COLO668 (cell line): ENCODE results near the gene CAMTA1.

Experiments
- DNase-seq: peaks from one replicate; lab custom pipeline; 2025; ENCODE audit not compliant: unreplicated experiment; lab: John Stamatoyannopoulos, UW

The CAMTA1 gene

DNA sequence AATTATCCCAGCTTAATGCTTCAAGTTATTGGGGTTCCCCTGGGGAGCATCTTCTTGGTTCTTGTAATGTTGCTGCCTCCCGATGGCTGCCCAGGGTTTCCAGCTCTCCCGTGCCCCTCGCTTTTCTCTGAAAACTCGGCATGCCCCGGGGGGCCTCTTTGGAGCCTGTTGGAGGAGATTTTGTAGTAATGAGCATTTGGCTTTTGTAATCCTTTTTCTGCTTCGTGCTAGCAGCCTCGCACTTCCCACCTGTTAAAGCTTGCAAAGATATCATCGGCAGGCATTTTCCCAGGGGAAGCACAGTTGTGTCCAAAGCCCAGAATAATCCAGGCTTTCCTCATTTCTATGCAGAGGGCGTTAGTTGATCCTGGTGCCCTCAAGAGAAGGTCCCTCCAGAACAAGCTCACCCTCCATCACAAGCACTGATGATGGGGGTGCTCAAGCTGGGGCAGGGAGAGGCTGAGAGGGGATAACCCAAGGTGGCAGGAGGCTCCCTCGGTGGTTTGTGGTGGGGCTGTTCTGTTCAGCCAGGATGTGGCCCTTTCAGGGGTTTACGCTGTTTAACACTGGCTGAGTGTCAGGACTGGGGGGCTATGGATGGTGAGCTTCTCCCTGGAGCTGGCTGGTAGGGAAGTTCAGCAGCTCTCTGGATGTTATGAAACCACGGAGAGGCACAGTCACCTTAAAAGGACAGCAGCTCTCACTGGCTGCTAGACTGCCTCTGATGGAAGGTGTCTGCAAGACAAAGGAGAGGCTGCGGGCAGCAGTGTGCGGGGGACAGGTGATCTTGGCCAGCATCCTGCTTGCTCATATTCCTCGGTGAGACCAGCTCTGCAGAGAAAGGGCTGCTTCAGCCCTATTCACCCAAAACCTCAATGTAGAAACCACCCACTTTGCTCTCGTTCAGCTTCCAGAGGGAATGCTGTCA is 508.7 kb downstream of the CAMTA1 start:
- no peak for DNase-seq

DNA sequence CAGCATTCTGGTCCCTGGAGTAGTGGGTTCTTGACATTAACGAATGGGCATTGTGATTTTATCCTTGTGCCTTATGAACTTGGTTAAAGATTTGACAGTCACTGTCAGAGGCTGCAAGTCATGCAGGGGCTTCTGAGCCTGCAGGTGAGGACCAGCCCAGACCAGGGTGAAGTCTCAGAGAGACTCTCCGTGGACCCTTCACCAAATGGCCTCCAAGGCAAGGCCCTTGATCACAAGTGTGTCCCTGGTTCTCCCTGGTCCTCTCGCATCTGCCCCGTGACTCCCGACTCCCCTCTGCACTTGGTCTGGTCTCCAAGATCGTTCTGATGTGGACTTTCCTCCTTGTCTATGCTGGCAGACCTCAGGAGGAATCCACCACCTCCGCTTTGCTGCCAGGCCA is 509.4 kb downstream of the CAMTA1 start:
- DNase-seq: no peak

DNA sequence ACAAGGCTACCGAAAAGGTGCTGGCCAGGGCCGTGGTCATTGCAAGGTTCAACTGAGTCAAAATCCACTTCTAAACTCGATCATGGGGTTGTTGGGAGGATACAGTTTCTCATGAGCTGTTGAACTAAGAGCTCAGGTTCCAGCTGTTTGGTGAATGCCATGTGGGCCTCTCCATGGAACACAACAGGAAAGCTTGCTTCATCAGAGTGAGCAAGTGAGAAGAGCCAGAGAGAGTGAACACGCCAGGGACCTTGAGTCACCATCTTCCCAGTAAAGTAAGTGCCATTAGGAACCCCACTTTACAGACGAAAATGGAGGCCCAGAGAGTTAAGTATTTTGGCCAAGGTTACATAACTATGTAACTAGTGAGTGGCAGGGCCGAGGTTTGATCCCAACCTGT is 510.7 kb downstream of the CAMTA1 start:
- DNase-seq: no peak

DNA sequence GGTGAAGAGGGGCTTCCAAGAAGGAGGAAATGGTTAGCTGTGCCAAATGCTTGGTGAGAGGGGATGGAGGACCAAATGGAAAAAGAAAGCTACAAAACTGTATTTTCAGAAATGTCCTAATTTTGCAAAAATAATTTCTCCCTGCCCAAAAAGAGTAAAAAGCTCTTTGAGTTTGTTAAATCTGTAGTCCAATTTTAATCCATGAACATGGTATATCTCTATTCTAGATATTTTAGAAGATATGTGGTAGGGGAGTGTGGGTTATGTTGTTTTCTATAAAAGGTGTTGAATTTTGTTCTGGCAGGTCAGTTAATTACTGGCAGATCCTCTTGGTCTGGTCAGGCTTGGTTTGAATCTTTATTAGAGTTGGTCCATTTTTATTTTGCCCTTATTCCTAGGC is 511.7 kb downstream of the CAMTA1 start:
- DNase-seq: no peak

DNA sequence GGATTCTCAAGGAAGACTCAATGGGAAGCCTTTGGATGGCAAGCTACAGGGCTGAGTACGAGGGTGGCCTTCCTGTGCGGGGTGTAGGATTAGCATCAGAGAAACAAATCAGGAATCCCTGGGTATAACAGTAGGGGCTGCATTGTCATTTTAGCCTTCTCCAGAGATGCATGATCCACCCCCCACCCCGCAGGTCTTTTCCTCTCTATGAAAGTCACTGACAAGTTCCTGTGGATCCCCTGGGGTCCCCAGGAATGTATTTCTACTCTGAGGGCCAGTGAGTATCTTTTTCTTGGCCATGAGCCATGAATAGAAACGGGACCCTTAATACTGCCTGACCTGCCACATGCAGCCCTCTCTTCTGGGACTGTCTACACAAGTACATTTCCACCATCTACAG is 512.9 kb downstream of the CAMTA1 start:
- DNase-seq: no peak

DNA sequence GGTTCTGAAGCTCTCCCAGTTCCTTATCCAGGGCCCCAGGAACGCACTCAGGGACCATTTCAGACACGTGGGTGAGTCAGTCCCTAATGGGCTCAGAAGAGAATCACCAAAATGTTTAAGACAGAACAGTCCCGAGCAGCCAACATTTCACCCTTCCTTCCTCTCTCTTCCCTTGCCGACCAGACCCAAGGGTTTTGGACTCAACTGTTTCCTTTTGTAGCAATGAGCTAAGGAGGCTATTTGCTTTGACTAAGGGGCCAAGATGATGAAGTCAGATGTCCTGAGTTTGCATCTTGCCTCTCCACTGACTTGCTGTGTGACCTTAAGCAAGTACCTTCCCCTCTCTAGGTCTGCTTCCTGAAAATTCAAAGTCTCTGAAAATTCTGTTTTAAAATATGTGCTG is 513.5 kb downstream of the CAMTA1 start:
- no peak for DNase-seq

DNA sequence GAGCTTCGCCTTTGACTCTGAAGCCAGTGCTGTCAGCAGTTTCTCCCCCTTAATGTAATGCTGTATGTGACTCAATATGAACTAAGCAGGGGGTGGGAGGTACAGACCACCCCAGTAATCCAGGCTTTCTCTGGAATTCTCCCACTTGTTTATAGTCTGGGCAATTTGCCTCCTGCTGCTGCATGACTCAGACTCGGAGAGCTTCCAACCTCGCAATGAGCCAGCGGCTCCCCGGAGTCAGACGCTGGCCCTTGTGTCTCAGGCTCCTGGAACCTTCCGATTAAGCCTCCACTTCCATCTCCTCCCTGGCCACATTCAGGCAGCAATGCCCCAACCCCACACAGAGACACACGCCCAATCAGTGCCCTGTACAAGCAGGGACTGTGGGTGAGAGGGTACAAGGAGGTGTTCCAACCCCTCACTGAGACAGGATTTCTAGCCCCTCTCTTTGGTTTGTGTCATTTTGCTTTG is 514.1 kb downstream of the CAMTA1 start:
- DNase-seq: no peak

DNA sequence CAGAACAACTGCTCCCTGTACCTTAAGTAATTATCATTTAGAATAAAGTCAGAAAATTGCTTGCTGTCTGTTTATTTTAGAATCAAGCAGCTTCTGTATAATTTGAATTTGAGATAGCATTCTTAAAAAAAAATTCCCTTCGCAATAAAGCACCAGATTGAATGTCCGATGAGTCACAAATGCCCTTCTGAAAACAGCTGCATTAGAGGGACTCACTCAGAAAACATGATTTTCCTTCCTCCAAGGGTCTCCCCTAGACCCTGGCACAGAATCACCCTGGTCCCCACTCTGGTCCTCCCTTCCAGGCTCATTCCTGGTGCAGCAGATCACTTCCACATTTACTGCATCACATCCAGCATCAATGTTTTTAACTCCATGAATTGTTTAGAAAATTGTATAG is 514.7 kb downstream of the CAMTA1 start:
- no peak for DNase-seq

DNA sequence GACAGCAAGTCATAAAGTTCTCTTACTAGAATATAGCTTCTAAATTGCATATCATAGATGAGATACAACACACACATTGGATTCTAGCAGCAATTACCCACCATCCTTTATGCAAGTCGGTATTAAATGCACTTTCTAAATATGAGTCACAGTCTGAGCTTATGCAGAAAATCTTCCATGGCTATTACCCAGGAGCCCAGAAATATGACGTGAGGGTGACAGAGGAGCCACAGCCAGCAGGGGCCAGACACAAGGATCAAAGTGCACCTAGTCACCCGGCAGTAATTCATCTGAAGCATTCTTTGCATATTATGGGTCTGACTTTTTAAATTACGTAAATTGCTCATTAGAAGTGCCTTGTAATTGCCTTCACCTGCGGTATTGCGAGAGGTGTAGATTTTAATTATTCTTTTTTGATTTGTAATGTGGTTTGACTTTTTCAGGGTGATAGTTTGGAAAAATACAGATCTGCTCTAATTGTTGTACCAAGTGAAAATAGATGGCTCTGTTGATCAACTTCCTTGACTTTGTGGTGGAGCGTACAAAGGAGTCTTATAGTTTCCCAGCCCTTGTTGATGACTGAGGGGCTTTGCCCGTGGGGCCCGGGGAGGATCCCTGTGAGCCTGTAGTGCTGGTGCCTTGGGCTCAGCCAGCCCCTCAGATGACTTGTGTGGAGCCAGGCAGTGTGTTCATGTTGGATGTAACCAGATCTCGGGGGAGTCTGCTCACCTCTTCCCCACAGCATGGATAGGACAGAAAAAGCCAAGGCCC is 515.8 kb downstream of the CAMTA1 start:
- DNase-seq: no peak

DNA sequence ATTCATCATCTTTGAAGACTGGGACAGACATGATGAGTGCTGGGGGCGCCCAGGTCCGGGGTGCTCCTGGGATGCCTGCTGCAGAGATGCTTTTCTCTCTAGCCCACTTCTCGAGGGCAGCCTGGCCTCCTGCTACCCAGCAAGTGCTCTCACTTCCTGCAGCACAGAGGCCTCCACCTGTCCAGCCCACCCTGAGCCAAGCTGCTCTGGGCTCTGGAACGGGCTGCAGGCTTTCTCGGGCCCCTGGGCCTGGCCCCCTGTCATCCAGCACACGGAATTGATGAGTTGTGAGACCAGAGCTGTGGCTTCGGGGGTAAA is 516.4 kb downstream of the CAMTA1 start:
- DNase-seq: no peak

DNA sequence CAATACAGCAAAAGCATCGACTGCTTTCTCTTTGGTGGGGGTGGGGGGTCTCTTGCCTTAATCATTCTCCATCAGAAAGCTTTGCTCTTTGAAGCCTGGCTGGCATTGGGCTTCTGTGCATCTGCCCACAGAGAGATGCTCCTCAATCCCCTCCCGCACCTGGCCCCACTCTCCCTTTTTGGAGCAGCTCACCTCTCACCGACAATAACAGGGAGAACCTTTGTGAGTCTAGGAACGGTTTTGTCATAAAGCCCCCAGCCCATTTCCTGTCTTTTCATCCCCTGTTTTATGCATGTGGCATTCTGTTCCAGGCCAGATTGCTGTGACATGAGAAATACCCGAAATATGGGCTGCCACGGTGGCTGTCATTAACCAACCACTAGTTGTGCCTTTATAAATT is 516.9 kb downstream of the CAMTA1 start:
- DNase-seq: no peak

DNA sequence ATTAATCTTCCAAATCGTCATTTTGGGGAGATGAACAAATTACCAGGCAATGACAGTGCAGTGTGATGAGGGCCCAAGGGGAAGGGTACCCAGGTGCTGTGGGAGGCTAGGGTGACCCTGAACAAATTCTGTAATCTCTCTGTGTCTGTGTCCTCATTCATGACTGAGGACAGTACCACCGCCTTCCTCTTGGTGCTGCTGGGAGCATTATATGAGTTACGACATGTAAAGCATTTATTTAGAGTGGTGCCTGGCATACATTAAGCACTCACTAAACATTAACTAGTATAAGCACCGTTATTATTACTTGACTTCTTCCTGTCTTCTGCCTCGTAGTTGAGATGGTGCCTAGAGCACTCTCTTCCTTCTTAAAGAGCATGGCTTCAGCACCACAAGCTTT is 517.6 kb downstream of the CAMTA1 start:
- peak; percentile 45 for DNase-seq

DNA sequence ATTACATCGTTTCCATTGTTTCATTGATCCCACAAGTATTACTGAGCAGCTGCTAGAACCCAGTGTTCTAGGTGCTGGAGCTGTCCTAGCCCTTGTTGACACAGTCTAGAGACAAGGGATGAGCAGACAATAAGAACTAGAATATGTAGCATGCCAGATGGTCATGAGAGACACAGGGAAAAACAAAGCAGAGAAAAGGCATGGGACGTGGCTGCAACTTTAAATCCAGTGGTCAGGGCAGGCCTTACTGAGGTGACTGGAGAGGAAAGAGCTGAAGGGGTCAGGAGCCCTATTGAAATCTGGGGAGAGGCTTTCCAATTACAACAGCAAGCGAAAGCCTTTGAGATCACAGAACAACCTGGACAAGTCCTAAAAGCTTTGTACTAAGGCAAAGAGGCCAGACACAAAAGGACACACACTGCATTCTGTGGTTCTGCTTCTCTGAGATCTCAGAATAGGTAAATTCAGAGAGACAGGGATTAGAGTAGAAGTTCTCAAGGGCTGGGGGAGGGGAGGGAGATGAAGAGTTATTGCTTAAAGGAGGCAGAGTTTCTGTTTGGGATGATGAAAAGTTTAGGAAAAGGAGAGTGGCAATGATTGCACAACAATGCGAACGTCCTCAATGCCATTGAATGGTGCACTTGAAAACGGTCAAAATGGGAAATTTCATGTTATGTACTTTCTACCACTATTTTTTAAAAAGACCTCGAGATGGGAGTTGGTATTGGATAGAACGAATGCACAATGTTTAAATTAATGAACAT is 518.5 kb downstream of the CAMTA1 start:
- peak; percentile 41 for DNase-seq

DNA sequence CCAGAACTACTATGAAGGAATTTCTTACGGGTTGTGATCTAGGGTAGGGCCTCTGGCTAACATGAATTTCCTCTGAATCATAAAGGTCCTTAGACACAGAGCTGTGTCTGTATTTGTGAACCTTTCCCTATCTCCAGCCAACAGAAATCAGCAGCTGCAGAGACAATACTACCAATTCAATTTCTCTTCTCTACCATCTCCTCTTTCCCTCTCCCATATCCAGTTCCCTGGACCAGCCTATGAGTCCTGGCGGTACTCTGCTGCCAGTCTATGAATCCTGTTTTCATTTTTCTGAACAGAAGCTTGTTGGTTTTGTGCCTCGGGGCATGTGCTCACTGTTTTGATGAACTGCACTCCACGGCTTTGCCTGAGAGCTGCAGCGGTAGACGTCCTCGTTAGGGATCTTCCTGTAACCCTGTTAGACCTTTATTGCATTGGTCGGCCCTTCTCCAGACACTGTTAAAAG is 527.9 kb downstream of the CAMTA1 start:
- peak; percentile 74 for DNase-seq

DNA sequence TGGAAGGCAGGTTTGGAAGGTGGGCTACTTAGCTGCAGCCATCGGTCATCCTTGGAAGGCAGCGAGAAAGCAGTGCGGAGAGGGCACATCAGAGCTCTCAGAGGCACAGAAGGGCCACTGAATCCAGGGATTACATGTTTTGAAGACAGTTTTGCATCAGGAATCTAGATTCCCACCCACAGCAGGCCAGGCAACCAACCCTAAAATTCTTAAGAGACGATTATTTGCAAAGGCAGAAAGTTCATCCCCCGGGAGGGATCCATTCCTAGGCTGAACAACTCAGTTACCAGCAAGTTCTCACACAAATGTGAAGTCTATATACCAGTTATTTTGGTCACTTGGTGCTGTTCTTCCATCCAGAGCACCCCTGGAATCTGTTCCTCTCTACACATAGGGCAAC is 528.6 kb downstream of the CAMTA1 start:
- no peak for DNase-seq

DNA sequence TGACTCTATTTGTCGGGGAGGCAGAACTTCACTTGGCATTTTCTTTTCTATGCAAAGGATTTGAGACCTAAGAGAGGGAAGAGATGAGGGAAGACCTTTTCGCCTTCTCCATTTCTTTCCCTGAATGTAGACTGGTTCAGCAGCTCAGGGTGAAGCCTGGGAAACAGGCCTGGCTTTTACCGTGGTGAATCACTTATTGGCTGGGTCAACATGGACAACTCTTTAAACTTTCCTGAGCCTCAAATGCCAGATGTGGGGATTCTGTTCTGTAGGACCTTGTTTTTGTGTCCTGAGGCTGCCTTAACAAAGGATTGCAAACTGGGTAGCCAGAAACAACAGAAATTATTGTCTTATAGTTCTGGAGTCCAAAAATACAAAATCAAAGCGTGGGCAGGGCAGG is 530.1 kb downstream of the CAMTA1 start:
- no peak for DNase-seq

DNA sequence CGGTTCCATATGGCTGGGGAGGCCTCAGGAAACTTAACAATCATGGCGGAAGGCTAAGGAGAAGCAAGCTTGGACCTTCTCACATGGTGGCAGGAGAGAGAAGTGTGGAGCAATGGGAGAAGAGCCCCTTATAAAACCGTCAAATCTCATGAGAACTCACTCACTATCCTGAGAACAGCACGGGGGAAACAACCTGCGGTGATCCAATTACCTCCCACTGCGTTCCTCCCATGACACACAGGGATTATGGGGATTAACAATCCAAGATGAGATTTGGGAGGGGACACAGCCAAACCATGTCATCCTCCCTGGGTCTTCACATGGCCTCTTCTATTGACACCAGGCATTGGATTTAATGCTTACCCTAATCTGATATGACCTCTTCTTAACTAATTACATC is 530.7 kb downstream of the CAMTA1 start:
- DNase-seq: no peak

DNA sequence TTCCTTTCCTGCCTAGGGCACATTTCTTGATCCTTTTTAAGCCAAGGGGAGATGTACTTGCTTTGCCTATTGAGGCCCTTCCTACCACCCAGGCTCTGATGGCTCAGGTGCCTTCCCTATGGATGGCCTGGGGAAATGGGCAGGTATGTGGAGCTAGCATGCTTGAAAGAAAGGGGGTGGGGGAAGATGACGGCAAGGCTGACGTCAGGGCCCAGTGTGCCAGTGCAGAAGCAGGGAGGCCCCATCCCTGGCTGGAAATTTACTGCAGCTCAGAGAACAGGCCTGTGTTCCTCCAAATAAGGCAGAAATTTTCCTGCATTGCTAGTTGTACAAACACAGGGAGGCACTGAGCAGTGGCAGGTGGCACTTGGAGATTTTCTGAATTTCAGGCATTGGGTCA is 532.6 kb downstream of the CAMTA1 start:
- DNase-seq: no peak

DNA sequence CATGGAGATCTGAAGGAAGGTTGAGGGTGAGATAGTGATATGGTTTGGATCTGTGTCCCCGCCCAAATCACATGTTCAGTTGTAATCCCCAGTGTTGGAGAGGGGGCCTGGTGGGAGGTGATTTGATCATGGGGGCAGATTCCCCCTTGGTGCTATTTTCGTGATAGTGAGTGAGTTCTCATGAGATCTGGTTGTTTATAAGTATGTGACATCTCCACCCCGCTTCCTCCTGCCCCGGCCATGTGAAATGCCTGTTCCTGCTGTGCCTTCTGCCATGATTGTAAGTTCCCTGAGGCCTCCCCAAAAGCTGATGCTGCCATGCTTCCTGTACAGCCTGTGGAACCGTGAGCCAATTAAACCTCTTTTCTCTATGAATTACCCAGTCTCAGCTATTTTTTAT is 533.9 kb downstream of the CAMTA1 start:
- DNase-seq: no peak

DNA sequence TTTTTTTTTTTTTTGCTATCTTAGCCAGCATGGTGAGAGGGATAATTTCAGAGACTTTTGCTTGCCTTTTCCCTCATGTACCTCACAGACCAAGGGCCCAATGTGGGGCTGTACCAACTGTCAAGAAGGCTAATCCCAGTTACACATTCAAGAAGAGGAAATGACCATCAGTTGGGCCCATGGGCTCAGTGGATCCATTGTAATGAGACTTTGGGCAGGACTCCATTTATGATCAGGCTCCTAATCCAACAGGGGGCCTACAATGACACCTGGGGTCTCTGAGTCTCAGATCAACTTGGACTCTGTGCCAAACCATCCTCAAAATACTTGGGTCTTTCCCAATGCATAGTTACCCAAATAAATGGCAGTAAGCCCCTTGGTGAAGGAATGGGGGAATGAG is 535.4 kb downstream of the CAMTA1 start:
- DNase-seq: no peak

DNA sequence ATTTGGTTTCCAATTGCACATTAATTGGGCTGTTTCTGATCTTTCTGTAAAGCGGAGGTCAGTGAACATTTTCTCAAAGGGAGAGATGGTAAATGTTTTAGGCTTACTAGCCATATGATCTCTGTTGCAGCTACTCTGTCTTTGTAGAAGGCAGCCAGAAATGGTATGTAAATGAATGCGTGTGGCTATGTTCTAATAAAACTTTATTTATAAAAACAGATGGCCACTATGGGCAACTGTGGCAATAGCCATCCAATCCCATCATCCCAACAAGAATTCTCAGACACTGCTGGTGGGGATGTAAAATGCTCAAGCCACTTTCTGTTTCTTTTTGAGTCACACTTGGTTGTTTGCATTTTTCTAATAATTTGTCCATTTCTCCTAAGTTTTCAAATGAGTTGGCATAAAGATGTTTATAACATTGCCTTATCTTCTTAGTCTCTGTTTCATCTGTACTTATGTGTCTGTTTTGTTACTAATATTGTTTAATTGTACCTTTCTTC is 537.1 kb downstream of the CAMTA1 start:
- no peak for DNase-seq
